ENCODE measurements around the gene FBXW10B.
"Not testable (repeated sequence)": the region's sequence is repeated elsewhere in the genome, so short reads cannot be mapped to it uniquely, and the experiment has no call there.

Gene FBXW10B

DNA sequence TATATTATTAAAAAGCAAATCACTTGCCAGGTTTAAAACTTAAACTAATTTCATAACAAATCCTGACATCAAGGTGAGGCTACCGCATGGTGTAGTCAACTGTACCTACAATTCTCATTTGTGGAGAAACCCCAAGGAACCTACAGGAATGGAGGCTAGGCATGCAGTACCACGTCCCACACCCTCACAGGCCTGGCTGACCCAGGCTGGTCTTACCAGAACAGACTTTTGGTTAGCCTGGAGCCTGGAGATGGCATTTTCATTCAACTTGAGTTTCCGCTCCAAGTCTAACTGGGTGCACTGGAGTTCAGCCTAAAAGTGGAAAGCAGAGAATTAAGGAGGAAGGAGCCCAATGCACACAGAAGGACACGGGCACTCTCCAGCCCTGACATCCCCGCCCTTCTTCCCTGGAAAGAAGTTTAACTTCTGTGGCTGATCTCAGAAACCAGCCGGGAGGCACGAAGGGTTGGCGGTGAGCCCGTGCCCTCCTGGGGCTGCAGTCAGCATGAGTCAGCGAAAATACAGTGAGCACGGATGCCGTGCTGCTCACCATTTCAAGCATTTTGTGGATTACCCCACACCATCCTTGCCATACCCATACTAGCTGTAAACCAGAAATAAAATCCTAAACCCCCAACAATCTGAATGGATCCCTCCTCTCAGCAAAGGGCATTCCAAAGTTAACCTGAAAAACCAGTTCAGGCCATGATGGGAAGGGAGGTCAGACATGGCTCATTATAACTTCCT, 23.2 kb upstream of the FBXW10B start:
- H3K36me3 ChIP-seq; H3K9me3 ChIP-seq; H3K4me1 ChIP-seq (ENCODE audit: control insufficient read depth in 1 of 2, insufficient read depth in 1 of 2, low read depth in 1 of 2, low read length in 1 of 2); H3K27ac ChIP-seq; H3K4me3 ChIP-seq (ENCODE audit: low read depth in 1 of 2, low read length in 1 of 2); H3K27me3 ChIP-seq: not testable (repeated sequence)

DNA sequence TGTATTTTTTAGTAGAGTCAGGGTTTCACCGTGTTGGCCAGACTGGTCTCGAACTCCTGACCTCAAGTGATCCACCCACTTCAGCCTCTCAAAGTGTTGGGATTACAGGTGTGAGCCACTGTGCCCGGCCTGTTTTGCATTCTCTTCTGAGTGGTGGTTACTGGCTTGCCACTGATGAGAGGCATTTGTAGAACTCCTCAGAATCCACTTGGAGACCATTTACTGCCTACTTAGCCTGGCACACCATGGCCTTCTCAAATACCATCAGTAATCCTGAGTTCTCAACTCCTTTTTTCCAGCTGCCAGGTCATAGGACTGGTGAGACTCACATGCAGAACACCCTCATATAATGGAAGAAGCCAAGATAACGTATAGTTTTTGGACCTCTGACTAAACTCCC, 22.5 kb upstream of the FBXW10B start:
- H3K36me3 ChIP-seq; H3K27ac ChIP-seq; H3K9me3 ChIP-seq; H3K27me3 ChIP-seq; H3K4me3 ChIP-seq (ENCODE audit: low read depth in 1 of 2, low read length in 1 of 2); H3K4me1 ChIP-seq (ENCODE audit: control insufficient read depth in 1 of 2, insufficient read depth in 1 of 2, low read depth in 1 of 2, low read length in 1 of 2): not testable (repeated sequence)

DNA sequence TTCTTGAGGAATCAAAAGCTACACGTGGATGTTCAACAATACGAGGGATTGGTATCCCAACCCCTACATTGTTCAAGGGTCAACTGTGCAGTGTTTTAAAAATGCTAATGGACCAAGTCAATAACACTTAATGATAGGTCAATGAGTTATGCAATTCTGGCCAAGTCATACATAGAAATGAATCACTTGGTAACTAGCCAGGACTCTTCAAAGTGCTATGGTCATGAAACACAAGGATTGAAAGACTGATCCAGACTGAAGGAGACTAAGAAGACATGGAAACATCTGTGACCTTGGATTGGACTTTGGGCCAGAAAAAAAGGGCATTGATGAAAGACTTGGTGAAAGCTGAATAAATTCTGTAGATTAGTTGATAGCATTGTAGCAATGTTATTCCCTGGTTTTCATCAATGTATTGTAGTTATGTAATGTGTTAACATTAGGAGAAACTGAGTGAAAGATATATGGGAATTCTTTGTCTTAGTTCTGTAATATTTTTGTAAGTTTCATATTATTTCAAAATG, 11.5 kb upstream of the FBXW10B start:
- H3K36me3 ChIP-seq: not testable (repeated sequence)

DNA sequence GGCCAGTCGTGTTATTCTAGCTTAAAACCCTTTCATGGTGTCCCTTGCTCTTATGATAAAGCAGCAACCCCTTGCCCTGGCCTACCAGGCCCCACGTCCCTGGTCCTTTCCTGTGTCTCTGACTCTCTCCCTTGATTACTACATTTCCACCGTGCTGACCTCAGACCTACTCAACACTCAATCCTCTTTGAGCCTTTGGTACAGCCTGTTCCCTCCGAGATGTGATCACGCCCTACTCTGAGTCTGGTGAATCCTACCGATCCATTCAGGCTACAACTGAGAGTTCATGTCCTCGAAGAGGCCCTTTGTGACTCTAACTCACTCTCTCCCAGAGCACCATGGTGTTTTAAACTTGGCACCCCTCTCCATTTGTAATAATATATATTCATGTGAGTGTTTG, 10.5 kb upstream of the FBXW10B start:
- H3K27me3 ChIP-seq; H3K4me1 ChIP-seq (ENCODE audit: control insufficient read depth in 1 of 2, insufficient read depth in 1 of 2, low read depth in 1 of 2, low read length in 1 of 2); H3K4me3 ChIP-seq (ENCODE audit: low read depth in 1 of 2, low read length in 1 of 2); H3K9me3 ChIP-seq; H3K36me3 ChIP-seq; H3K27ac ChIP-seq: not testable (repeated sequence)

More for the DNA sequence above, 11.5 kb upstream of the FBXW10B start:
- not testable (repeated sequence) for H3K4me3 ChIP-seq (ENCODE audit: low read depth in 1 of 2, low read length in 1 of 2); H3K27me3 ChIP-seq; H3K9me3 ChIP-seq; H3K4me1 ChIP-seq (ENCODE audit: control insufficient read depth in 1 of 2, insufficient read depth in 1 of 2, low read depth in 1 of 2, low read length in 1 of 2); H3K27ac ChIP-seq

DNA sequence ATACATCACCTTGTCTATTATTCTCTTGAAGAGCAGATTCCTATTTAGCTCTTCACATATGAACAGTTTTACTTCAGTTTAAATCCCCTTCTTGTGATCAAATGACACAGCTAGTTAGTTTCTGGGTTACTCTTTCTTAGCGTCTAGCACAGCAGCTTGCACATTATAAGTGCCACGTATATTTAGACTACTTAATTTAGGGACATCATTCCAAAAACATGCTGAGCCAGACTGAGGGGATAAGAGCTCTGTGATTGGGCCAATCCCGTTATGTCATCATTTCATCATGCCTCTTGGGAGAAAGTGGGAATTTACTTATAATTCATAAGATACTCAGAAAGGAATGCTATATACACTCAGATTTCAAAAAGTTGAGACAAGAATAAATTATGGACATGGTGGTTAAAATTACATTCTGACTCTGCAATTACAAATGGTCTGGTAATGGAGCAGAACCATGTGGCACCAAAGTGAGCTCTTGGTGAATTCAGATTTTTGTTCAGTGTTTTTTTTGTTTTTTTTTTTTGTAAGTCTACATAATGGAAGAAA, 4.2 kb upstream of the FBXW10B start:
- H3K36me3 ChIP-seq; H3K9me3 ChIP-seq; H3K4me3 ChIP-seq (ENCODE audit: low read depth in 1 of 2, low read length in 1 of 2); H3K4me1 ChIP-seq (ENCODE audit: control insufficient read depth in 1 of 2, insufficient read depth in 1 of 2, low read depth in 1 of 2, low read length in 1 of 2); H3K27ac ChIP-seq; H3K27me3 ChIP-seq: not testable (repeated sequence)

DNA sequence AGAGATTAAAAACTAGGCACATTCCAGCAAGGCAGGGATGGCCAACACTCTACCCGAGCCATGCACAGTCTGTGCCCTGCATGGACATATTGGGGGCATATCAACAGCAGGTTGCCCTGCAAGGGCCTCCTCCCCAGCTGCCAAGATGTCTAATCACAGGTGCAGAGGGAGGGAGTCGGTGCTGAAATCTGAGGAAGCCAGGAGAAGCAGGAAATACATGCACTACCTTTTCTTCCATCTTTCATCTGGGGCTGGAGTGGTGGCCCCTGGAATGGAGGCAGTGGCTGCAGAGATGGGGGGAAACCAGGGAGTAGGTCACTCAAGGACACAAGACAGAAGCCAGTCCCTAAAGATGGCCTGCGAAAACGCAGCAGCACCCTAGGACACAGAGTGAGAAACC, 3.8 kb upstream of the FBXW10B start:
- not testable (repeated sequence) for H3K4me3 ChIP-seq (ENCODE audit: low read depth in 1 of 2, low read length in 1 of 2); H3K4me1 ChIP-seq (ENCODE audit: control insufficient read depth in 1 of 2, insufficient read depth in 1 of 2, low read depth in 1 of 2, low read length in 1 of 2); H3K27me3 ChIP-seq; H3K36me3 ChIP-seq; H3K27ac ChIP-seq; H3K9me3 ChIP-seq

DNA sequence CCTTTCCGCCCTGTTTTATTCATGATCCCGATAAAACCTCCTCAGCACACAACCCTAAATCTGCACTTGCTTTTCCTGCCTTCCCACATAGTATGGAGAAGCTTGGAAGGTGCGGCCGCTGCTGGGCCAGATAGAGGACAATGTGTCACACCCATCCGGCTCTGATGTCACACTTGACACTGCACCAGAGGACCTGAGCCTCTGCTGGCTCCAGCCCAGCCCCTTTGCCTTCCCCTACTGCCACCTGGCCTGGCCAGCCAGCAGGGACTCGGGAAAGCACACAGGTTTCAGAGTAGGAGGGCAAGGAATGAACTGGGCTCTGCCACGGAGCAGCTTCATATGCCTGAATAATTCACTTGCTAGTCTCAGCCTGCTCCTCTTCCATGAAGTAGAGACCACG, 2.6 kb upstream of the FBXW10B start:
- not testable (repeated sequence) for H3K27ac ChIP-seq; H3K27me3 ChIP-seq; H3K4me3 ChIP-seq (ENCODE audit: low read depth in 1 of 2, low read length in 1 of 2); H3K36me3 ChIP-seq; H3K9me3 ChIP-seq; H3K4me1 ChIP-seq (ENCODE audit: control insufficient read depth in 1 of 2, insufficient read depth in 1 of 2, low read depth in 1 of 2, low read length in 1 of 2)

DNA sequence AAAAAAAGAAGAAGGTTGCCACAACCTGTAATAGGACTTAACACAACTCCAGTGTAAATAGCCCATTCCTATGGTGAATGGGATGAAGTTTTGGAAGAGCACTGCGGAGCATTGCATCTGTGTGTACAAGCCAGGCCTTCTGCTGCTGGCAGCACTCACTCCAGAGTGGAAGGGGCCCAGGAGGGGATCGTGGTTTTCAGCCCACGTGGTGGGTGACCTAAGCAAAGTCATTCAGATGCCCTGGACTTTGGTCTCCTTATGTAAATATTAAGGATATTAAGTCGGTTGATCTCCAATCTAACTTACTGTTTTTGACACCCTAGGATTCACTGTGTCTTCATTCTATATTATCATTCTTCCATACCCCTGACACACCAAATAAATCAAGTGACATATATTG, 2.7 kb downstream of the FBXW10B start:
- not testable (repeated sequence) for H3K27me3 ChIP-seq; H3K4me1 ChIP-seq (ENCODE audit: control insufficient read depth in 1 of 2, insufficient read depth in 1 of 2, low read depth in 1 of 2, low read length in 1 of 2); H3K9me3 ChIP-seq; H3K27ac ChIP-seq; H3K4me3 ChIP-seq (ENCODE audit: low read depth in 1 of 2, low read length in 1 of 2); H3K36me3 ChIP-seq

DNA sequence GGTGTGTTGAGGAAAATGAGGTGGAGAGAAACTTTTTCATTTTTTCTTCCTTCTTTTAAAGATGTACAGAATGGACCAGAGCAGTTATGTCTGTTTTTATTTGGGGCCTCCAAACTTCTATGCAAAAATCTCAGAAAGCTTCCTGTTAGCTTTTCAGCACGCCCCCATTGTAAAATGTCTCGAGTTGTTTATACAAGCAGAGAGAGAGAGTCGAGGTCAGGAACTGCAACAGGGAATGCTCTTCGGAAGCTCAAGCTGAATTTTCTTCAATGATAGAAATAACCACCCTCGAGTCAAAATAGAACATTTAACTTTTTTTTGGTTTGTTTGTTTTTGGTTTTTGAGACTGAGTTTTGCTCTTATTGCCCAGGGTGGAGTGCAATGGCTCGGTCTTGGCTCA, 3.7 kb downstream of the FBXW10B start:
- not testable (repeated sequence) for H3K36me3 ChIP-seq; H3K27me3 ChIP-seq; H3K27ac ChIP-seq; H3K4me3 ChIP-seq (ENCODE audit: low read depth in 1 of 2, low read length in 1 of 2); H3K9me3 ChIP-seq; H3K4me1 ChIP-seq (ENCODE audit: control insufficient read depth in 1 of 2, insufficient read depth in 1 of 2, low read depth in 1 of 2, low read length in 1 of 2)

DNA sequence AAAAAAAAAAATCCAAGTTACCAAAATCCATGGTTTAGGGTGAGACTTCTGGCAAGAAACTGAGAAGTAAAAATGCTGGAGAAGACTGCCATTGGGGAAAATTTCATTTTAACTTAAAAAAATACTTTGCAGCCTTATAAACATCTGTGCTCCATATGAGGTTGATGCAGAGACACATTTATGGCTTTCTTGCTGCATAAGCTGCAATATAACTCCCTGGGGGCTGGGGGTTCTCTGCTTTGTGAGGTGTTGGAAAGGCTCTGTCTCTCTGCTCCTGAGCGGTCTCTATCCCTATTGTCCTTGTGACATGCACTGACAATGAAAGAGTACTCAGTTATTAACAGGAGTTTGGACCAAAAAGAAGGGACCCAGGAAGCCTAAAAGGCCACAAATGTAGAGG, 6.4 kb downstream of the FBXW10B start:
- not testable (repeated sequence) for H3K9me3 ChIP-seq; H3K4me3 ChIP-seq (ENCODE audit: low read depth in 1 of 2, low read length in 1 of 2); H3K27ac ChIP-seq; H3K27me3 ChIP-seq; H3K4me1 ChIP-seq (ENCODE audit: control insufficient read depth in 1 of 2, insufficient read depth in 1 of 2, low read depth in 1 of 2, low read length in 1 of 2); H3K36me3 ChIP-seq

DNA sequence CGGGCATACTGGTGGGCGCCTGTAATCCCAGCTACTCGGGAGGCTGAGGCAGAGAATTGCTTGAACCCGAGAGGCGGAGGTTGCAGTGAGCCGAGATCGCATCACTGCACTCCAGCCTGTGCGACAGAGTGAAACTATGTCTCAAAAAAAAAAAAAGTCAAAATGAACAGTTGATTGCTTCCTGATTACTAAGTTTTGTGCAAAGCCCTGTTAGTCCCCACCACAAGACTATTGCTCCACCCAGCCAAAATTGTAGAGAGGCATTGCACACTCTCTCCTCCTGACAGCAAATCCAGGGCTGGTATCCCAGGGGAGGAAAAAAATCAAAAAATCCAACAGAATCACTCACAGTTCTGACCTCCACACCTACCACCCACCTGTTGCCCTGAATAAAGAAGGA, 26.5 kb downstream of the FBXW10B start:
- H3K9me3 ChIP-seq; H3K4me3 ChIP-seq (ENCODE audit: low read depth in 1 of 2, low read length in 1 of 2); H3K36me3 ChIP-seq; H3K27ac ChIP-seq: not testable (repeated sequence)
- H3K4me1 ChIP-seq (ENCODE audit: control insufficient read depth in 1 of 2, insufficient read depth in 1 of 2, low read depth in 1 of 2, low read length in 1 of 2): peaks cover 22 to 47% of the 10 kb centered on the region in 2 experiments
- peaks cover 25% of the 10 kb centered on the region for H3K27me3 ChIP-seq

DNA sequence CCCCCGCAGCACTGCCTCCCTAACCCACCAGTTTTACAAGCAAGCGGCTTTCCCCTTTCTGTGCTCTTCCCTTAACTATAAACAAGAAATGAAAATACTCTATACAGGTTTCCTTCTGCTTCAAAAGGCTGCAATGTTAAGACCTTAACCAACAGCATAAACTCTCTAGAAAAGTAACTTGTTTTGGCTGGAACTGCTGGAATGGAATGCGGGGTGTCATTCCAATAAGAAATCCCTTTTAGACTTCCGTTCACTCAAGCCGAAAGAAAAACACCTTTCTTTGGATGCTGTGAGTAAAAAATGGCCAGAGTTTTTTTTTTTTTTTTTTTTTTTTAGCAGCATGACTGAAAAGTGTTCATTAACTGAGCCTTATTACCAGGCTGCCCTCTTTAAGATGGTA, 27.5 kb downstream of the FBXW10B start:
- H3K4me1 ChIP-seq (ENCODE audit: control insufficient read depth in 1 of 2, insufficient read depth in 1 of 2, low read depth in 1 of 2, low read length in 1 of 2): peaks cover 22 to 50% of the 10 kb centered on the region in 2 experiments
- H3K36me3 ChIP-seq; H3K9me3 ChIP-seq; H3K4me3 ChIP-seq (ENCODE audit: low read depth in 1 of 2, low read length in 1 of 2); H3K27ac ChIP-seq: not testable (repeated sequence)
- peaks cover 33% of the 10 kb centered on the region for H3K27me3 ChIP-seq

DNA sequence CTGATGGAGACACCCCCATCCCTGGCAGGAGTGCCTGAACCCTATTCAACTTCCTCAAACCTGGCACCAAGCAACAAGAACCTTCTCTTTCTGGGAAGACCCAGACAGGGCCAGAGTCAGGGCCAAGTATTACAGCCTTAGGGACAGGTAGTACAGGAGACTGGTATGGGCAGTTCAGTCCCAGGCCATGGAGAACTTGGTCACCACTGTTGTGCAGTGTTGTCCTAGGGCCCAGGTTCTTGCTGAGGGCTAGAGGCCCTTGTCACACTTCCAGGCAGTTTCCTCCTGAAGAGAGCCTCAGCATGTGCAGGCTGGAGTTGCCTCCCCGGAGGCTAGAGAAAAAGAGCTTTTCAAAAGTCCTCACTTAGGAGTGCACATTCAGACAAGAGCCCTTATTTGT, 28.7 kb downstream of the FBXW10B start:
- peaks cover 22 to 52% of the 10 kb centered on the region in 2 experiments for H3K4me1 ChIP-seq (ENCODE audit: control insufficient read depth in 1 of 2, insufficient read depth in 1 of 2, low read depth in 1 of 2, low read length in 1 of 2)
- not testable (repeated sequence) for H3K27ac ChIP-seq; H3K9me3 ChIP-seq; H3K4me3 ChIP-seq (ENCODE audit: low read depth in 1 of 2, low read length in 1 of 2); H3K36me3 ChIP-seq
- H3K27me3 ChIP-seq: peaks cover 38% of the 10 kb centered on the region
